ENCODE data around the gene TM4SF4.

The TM4SF4 gene

DNA sequence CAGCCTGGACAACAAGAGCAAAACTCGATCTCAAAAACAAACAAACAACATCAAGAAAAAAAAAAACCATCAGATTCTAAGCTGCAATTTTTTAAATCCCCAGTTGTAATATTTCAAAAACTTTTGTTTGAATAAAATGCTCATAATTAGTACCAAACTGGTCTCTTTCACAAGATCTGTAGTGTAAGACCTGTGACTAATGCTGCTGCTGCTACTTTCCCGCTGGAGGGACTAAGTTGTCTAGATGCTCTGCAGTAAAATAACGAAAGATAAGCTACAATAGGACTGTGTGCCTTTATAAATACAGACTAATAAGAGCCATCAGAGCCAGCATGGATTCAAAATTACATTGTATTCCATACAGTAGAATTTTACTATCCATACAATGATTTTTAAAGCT lies 45.4 kb downstream of the TM4SF4 start:
- H3K9ac ChIP-seq (ENCODE audit: low read length): no peak overlapping the region
- H3K9me3 ChIP-seq (ENCODE audit: insufficient read depth, low read length): no peaks in the 10 kb centered on the region
- no peaks in the 10 kb centered on the region for H3K4me1 ChIP-seq (ENCODE audit: low read length)
- H3K4me3 ChIP-seq (ENCODE audit: low read length): no peak overlapping the region
- H3K36me3 ChIP-seq (replicated peaks; ENCODE audit: low read depth, low read length): no peaks in the 10 kb centered on the region
- no peak overlapping the region for H3K27ac ChIP-seq (ENCODE audit: low read length)
- H3K27me3 ChIP-seq (ENCODE audit: low read depth, low read length): no peaks in the 10 kb centered on the region
- peak overlapping the region; percentile 28; the same call in 1 of the 2 replicates for H2AFZ ChIP-seq (ENCODE audit: low read depth, low read length)
- H4K20me1 ChIP-seq (ENCODE audit: insufficient read depth, low read length): no peaks in the 10 kb centered on the region
- H3K79me2 ChIP-seq (ENCODE audit: low read length): no peaks in the 10 kb centered on the region
- TF ChIP-seq, protein P1, sequence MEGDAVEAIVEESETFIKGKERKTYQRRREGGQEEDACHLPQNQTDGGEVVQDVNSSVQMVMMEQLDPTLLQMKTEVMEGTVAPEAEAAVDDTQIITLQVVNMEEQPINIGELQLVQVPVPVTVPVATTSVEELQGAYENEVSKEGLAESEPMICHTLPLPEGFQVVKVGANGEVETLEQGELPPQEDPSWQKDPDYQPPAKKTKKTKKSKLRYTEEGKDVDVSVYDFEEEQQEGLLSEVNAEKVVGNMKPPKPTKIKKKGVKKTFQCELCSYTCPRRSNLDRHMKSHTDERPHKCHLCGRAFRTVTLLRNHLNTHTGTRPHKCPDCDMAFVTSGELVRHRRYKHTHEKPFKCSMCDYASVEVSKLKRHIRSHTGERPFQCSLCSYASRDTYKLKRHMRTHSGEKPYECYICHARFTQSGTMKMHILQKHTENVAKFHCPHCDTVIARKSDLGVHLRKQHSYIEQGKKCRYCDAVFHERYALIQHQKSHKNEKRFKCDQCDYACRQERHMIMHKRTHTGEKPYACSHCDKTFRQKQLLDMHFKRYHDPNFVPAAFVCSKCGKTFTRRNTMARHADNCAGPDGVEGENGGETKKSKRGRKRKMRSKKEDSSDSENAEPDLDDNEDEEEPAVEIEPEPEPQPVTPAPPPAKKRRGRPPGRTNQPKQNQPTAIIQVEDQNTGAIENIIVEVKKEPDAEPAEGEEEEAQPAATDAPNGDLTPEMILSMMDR (IDR thresholded peaks at IDR 0.05; ENCODE audit: low read depth, low read length): no peak
- TF ChIP-seq EZH2phosphoT487 (IDR thresholded peaks at IDR 0.05; ENCODE audit: low read depth): no peak
- no peak overlapping the region for H3K4me2 ChIP-seq (ENCODE audit: low read length)

DNA sequence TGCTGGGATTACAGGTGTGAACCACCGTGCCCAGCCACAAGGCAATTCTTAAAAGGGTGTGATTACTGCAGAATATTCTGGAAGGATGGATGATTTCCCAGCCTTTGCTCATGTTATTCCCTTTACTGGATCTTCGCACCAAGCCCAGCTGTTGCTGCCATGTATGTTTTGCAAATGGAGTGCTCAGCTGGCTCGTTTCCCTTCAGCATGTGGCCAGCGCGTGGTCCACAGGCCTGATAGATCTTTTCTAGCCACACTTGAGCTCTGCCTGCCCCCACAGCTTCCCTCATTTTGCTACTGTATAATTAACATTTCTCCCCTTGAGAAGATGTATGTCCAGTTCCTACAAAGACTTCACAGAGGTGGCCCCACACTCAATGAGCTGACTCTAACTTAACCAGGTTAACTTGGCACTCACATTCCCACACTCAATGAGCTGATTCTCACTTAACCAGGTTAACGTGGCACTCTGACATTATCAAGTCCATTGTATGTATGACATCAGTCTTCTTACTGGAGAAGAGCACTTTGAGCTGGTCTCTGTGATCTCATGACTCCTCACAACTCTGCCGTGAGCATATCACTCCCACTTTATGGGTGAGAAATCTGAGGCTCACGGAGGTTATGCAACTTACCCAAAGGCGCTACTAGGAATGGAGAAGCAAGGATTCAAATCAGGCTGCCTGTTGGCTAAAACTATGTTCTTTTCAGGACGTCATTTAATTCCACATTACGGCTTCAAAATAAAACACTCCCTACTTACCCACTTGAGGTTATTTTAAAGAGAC lies 49.2 kb downstream of the TM4SF4 start:
- H2AFZ ChIP-seq (ENCODE audit: low read depth, low read length): no peak overlapping the region

DNA sequence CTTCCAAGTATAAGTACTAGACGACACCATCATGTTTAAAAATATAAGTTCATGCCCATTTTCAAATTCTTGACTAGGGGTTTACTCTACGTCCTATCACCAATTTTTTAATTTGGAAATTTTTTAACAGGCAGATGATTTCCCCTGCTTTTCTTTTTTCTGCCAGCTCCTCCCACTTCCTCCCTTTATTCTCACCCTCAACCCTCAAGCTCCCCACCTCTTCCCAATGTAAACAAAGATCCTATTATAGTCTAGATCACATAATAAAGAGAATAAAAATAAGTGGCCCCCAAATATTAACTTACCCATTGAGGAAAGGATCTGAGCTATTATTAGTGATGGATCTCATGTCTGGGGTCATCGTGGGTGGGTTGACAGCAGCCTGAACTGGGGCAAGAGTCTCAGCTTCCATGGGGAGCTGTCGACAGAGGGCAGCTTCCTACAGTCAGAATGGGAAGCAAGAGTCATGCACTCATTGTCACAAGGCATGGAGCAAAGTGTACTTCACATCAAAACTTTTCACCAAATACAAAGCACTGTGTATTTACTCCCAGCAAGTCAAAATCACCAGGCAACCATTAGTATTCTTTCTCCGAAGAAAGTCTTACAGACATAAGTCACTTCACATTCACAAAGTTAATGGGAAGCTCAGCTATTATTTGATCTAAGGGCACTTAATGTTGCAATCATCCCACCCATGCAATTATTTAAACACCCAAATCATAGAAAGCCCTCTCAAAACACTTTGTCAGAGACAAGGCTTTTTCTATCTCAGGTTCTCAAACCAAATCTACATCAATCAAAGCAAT lies 53.2 kb downstream of the TM4SF4 start:
- Histone ChIP-seq H3K4me2 (ENCODE audit: low read length) (no peak overlapping the region), H2AFZ (ENCODE audit: low read depth, low read length) (no peak overlapping the region), H3K36me3 (replicated peaks; ENCODE audit: low read depth, low read length) (no peaks in the 10 kb centered on the region), H3K27ac (ENCODE audit: low read length) (no peak overlapping the region), H3K27me3 (ENCODE audit: low read depth, low read length) (peaks cover 4% of the 10 kb centered on the region; the same call in 1 of the 2 replicates), H3K4me1 (ENCODE audit: low read length) (peaks cover 9% of the 10 kb centered on the region; the same call in 1 of the 2 replicates), H4K20me1 (ENCODE audit: insufficient read depth, low read length) (no peaks in the 10 kb centered on the region), H3K9me3 (ENCODE audit: insufficient read depth, low read length) (no peaks in the 10 kb centered on the region), H3K4me3 (ENCODE audit: low read length) (no peak overlapping the region), H3K9ac (ENCODE audit: low read length) (no peak overlapping the region), H3K79me2 (ENCODE audit: low read length) (no peaks in the 10 kb centered on the region)
- no peak for TF ChIP-seq EZH2phosphoT487 (IDR thresholded peaks at IDR 0.05; ENCODE audit: low read depth)
- TF ChIP-seq, protein P1 (IDR thresholded peaks at IDR 0.05; ENCODE audit: low read depth, low read length): no peak

More for the DNA sequence above, 49.2 kb downstream of the TM4SF4 start:
- H3K9me3 ChIP-seq (ENCODE audit: insufficient read depth, low read length): no peaks in the 10 kb centered on the region
- H3K4me3 ChIP-seq (ENCODE audit: low read length): no peak overlapping the region
- no peaks in the 10 kb centered on the region for H3K4me1 ChIP-seq (ENCODE audit: low read length)
- no peak overlapping the region for H3K27ac ChIP-seq (ENCODE audit: low read length)
- no peak for TF ChIP-seq EZH2phosphoT487 (IDR thresholded peaks at IDR 0.05; ENCODE audit: low read depth)
- TF ChIP-seq, protein P1 (IDR thresholded peaks at IDR 0.05; ENCODE audit: low read depth, low read length): no peak
- H3K79me2 ChIP-seq (ENCODE audit: low read length): no peaks in the 10 kb centered on the region
- H3K27me3 ChIP-seq (ENCODE audit: low read depth, low read length): peaks cover 4% of the 10 kb centered on the region; the same call in 1 of the 2 replicates
- no peak overlapping the region for H3K4me2 ChIP-seq (ENCODE audit: low read length)
- H4K20me1 ChIP-seq (ENCODE audit: insufficient read depth, low read length): no peaks in the 10 kb centered on the region
- no peak overlapping the region for H3K9ac ChIP-seq (ENCODE audit: low read length)
- H3K36me3 ChIP-seq (replicated peaks; ENCODE audit: low read depth, low read length): no peaks in the 10 kb centered on the region

DNA sequence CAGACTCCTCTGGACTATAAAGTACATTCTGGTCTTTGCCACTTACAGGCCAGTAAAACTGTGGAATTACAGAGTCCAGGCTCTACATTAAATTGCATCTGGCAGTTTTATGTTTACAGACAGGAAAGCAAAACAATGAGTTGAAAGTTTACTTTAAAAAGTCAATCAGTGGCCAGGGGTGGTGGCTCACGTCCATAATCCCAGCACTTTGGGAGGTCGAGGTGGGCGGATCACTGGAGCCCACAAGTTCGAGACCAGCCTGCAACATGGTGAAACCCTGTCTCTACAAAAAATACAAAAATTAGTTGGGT lies 53.8 kb downstream of the TM4SF4 start:
- Histone ChIP-seq H3K4me1 (ENCODE audit: low read length) (peaks cover 11% of the 10 kb centered on the region; the same call in 1 of the 2 replicates), H3K9me3 (ENCODE audit: insufficient read depth, low read length) (no peaks in the 10 kb centered on the region), H3K4me3 (ENCODE audit: low read length) (no peak overlapping the region), H3K9ac (ENCODE audit: low read length) (no peak overlapping the region), H4K20me1 (ENCODE audit: insufficient read depth, low read length) (no peaks in the 10 kb centered on the region), H3K36me3 (replicated peaks; ENCODE audit: low read depth, low read length) (no peaks in the 10 kb centered on the region), H3K4me2 (ENCODE audit: low read length) (no peak overlapping the region), H3K79me2 (ENCODE audit: low read length) (no peaks in the 10 kb centered on the region), H3K27ac (ENCODE audit: low read length) (no peak overlapping the region), H3K27me3 (ENCODE audit: low read depth, low read length) (peaks cover 5% of the 10 kb centered on the region; the same call in 1 of the 2 replicates), H2AFZ (ENCODE audit: low read depth, low read length) (no peak overlapping the region)
- TF ChIP-seq, protein P1 (IDR thresholded peaks at IDR 0.05; ENCODE audit: low read depth, low read length): no peak
- no peak for TF ChIP-seq EZH2phosphoT487 (IDR thresholded peaks at IDR 0.05; ENCODE audit: low read depth)
